H1 (cell line): ENCODE results near the gene FBXO5. TPM values are rescaled to one million over a fixed set of nuclear protein-coding genes. Genes with fewer than 3 reads are reported as not detected.

Source experiments
- CHD1 ChIP-seq: IDR thresholded peaks from 2 replicates; pipeline ENCODE4 v1.6.1; 2012; ENCODE audit warnings: low read depth, low read length, improper control_type of control experiment
- CHD7 ChIP-seq: fragments of 300-600 bp; sonication (generic); IDR thresholded peaks from 2 replicates; pipeline ENCODE4 v1.7.1; 2012; ENCODE audit warnings: low read length, moderate library complexity, mild to moderate bottlenecking, inconsistent platforms; ENCODE audit not compliant: insufficient replicate concordance
- EP300 ChIP-seq, 2 experiments: IDR thresholded peaks; 1 replicate in 1 of 2; 2 replicates in 1 of 2; pipeline ENCODE4 v1.6.1; 2011 to 2012; ENCODE audit warnings: low read depth in 2 of 2, low read length in 2 of 2, mild to moderate bottlenecking in 2 of 2, borderline replicate concordance in 1 of 2, inconsistent platforms in 1 of 2, moderate library complexity in 1 of 2
- HDAC2 ChIP-seq, 2 experiments: fragments of 300-600 bp in 1 of 2; sonication (generic) in 1 of 2; IDR thresholded peaks; 2 replicates each; pipeline ENCODE4 v1.6.1; 2011 to 2012; ENCODE audit warnings: low read depth in 2 of 2, low read length in 2 of 2, mild to moderate bottlenecking in 2 of 2, moderate library complexity in 2 of 2, borderline replicate concordance in 1 of 2, inconsistent platforms in 1 of 2
- polyA plus RNA-seq, 7 experiments: library from polyadenylated mRNA; depleted of rRNA in 3 of 7; stranded (reverse) in 5 of 7; unstranded in 2 of 7; fragments of >200 nt in 5 of 7; fragments of 200-250 nt in 2 of 7; gene quantifications; 1 replicate in 5 of 7; 2 replicates in 1 of 7; 4 replicates in 1 of 7; pipeline versions ENCODE4 v1.2.1 to v1.2.3, GENCODE V29; 2011 to 2013; ENCODE audit warnings: missing spikeins in 2 of 7, mixed read lengths in 2 of 7
- total RNA-seq: library from RNA; stranded (reverse); fragmentation: NEBNext Ultra II Directional; extraction: Animal tissue kit (Norgen Biotek cat#: 25700); gene quantifications from 2 replicates; pipeline ENCODE4 v1.2.1, GENCODE V29; 2021

FBXO5 gene
- total and polyA plus RNA-seq, 2 of the 8 experiments (the other 6 are each of a cell fraction or from before 2014, with no cell fraction given): 13.7 to 55.1 TPM

- no peak for TF ChIP-seq EP300 (IDR thresholded peaks at IDR 0.05; ENCODE audit: borderline replicate concordance in 1 of 2, low read depth in 2 of 2, low read length in 2 of 2)
- TF ChIP-seq CHD7: no peak
- TF ChIP-seq HDAC2 (IDR thresholded peaks at IDR 0.05; ENCODE audit: borderline replicate concordance in 1 of 2, low read depth in 2 of 2, low read length in 2 of 2): no peak
- no peak for TF ChIP-seq CHD1
These were observed 6.1 kb downstream of the FBXO5 start (continued) for GRCh38 chr6:152976749-152977148.
